ENCODE data around the gene TMED5.

TMED5 gene

GRCh38 chr1:93154898-93155297, 25.3 kb downstream of the TMED5 start:
- no peak overlapping the region for H3K4me3 ChIP-seq (ENCODE audit: low read depth, low read length)
- TF ChIP-seq, protein P1, sequence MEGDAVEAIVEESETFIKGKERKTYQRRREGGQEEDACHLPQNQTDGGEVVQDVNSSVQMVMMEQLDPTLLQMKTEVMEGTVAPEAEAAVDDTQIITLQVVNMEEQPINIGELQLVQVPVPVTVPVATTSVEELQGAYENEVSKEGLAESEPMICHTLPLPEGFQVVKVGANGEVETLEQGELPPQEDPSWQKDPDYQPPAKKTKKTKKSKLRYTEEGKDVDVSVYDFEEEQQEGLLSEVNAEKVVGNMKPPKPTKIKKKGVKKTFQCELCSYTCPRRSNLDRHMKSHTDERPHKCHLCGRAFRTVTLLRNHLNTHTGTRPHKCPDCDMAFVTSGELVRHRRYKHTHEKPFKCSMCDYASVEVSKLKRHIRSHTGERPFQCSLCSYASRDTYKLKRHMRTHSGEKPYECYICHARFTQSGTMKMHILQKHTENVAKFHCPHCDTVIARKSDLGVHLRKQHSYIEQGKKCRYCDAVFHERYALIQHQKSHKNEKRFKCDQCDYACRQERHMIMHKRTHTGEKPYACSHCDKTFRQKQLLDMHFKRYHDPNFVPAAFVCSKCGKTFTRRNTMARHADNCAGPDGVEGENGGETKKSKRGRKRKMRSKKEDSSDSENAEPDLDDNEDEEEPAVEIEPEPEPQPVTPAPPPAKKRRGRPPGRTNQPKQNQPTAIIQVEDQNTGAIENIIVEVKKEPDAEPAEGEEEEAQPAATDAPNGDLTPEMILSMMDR (conservative IDR thresholded peaks at IDR 0.05; ENCODE audit: low read depth, low read length), result no peak
- DNase-seq (ENCODE audit: low read depth), result no peak

- no peak for DNase-seq (ENCODE audit: low read depth)
- H3K4me3 ChIP-seq (ENCODE audit: low read depth, low read length), result no peak overlapping the region
- TF ChIP-seq, protein P1 (conservative IDR thresholded peaks at IDR 0.05; ENCODE audit: low read depth, low read length), result no peak
Observed at GRCh38 chr1:93152835-93153234, 27.4 kb downstream of the TMED5 start.

DNA sequence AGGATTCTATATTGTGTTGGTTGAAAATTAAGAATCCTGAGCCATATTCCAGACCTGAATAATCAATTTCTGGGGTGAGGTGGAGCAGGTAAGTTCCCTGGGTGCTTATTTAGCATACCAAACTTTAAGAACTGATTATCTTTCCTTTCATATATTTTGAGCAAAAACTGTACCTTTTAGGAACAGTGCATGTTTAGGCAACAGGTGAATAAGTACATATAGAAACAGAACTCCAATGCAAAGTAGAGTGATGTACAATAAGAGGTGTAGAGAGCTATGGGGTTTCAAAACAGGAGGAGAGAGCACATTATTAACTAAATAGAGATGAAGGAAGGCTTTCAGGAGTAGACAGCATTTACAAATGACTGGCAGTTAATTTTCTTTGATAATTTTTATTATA, 28.7 kb downstream of the TMED5 start:
- no peak for DNase-seq (ENCODE audit: low read depth)
- TF ChIP-seq, protein P1 (conservative IDR thresholded peaks at IDR 0.05; ENCODE audit: low read depth, low read length), result no peak

GRCh38 chr1:93150729-93151128, 29.5 kb downstream of the TMED5 start:
- TF ChIP-seq, protein P1 (conservative IDR thresholded peaks at IDR 0.05; ENCODE audit: low read depth, low read length), result no peak
- no peak for DNase-seq (ENCODE audit: low read depth)
- H3K4me3 ChIP-seq (ENCODE audit: low read depth, low read length), result no peak overlapping the region

More for the DNA sequence above, 28.7 kb downstream of the TMED5 start:
- H3K4me3 ChIP-seq (ENCODE audit: low read depth, low read length), result no peak overlapping the region

GRCh38 chr1:93148001-93148400, 32.2 kb downstream of the TMED5 start:
- H3K4me3 ChIP-seq (ENCODE audit: low read depth, low read length), result no peak overlapping the region
- TF ChIP-seq, protein P1 (conservative IDR thresholded peaks at IDR 0.05; ENCODE audit: low read depth, low read length), result no peak
- DNase-seq (ENCODE audit: low read depth), result peak; percentile 84

DNA sequence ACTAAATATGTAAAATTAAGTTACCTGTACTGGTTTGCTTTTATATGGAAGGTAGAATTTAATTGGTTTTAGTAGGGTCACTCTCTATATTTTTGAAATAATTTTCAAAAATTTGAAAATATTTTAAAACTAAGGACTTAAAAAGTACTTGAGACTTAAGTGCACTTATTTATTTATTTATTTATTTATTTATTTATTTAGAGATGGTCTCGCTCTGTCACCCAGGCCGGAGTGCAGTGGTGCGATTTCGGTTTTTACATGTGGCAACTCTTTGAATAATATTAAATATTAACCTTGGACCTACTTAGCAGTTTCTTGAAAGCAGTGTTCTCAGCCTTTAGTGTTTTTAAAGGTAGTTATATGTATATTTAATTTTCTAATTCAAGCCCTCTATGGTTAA, 36.4 kb downstream of the TMED5 start:
- DNase-seq (ENCODE audit: low read depth), result no peak
- TF ChIP-seq, protein P1 (conservative IDR thresholded peaks at IDR 0.05; ENCODE audit: low read depth, low read length), result no peak

GRCh38 chr1:93143136-93143535, 37.1 kb downstream of the TMED5 start:
- H3K4me3 ChIP-seq (ENCODE audit: low read depth, low read length), result no peak overlapping the region
- TF ChIP-seq, protein P1 (conservative IDR thresholded peaks at IDR 0.05; ENCODE audit: low read depth, low read length), result no peak
- DNase-seq (ENCODE audit: low read depth), result peak; percentile 35

More for the DNA sequence above, 36.4 kb downstream of the TMED5 start:
- no peak overlapping the region for H3K4me3 ChIP-seq (ENCODE audit: low read depth, low read length)

Data from choroid plexus epithelial cell (primary cell).